Activated CD8-positive, alpha-beta memory T cell treated with anti-CD3 and anti-CD28 coated beads, Interleukin-2, amount 10 ng/mL, durations not matched to agents 7 days and 5 days (primary cell): Measurements from ENCODE around the gene KLHL20. TPM values are rescaled to one million over a fixed set of nuclear protein-coding genes. Genes with fewer than 3 reads are reported as not detected.
"Not testable (repeated sequence)": the region's sequence is repeated elsewhere in the genome, so short reads cannot be mapped to it uniquely, and the experiment has no call there.

Experiments used
- ATAC-seq: fragments of 150-1000 bp; cut with Tn5 transposase; one replicate; pipeline ENCODE4 v1.10.0; 2021; ENCODE audit warnings: moderate library complexity
- CTCF ChIA-PET: fragments of 350-600 bp; sonication (Branson Sonifier 250); formaldehyde crosslinking; loops from one replicate; lab custom pipeline; 2021; ENCODE audit warnings: antibody characterized with exemption; lab: Charles Lee
- DNase-seq: peaks from one replicate; pipeline ENCODE4 v3.0.0-alpha.2; 2020
- H3K27ac Mint-ChIP-seq: one replicate; pipeline ENCODE4 v1.8.0; 2021; ENCODE audit warnings: mild to moderate bottlenecking, mixed read lengths
- H3K27me3 Mint-ChIP-seq: one replicate; pipeline ENCODE4 v1.8.0; 2021; ENCODE audit warnings: mixed read lengths
- H3K36me3 Mint-ChIP-seq: one replicate; pipeline ENCODE4 v1.8.0; 2021; ENCODE audit warnings: mild to moderate bottlenecking, mixed read lengths
- H3K4me1 Mint-ChIP-seq: one replicate; pipeline ENCODE4 v1.8.0; 2021; ENCODE audit warnings: mixed read lengths
- H3K4me3 Mint-ChIP-seq: one replicate; pipeline ENCODE4 v1.8.0; 2021; ENCODE audit warnings: mild to moderate bottlenecking, moderate library complexity, mixed read lengths
- H3K9me3 Mint-ChIP-seq: one replicate; pipeline ENCODE4 v1.8.0; 2022; ENCODE audit warnings: low read depth, mixed read lengths
- total RNA-seq, 2 experiments: library from RNA; stranded (reverse); gene quantifications; one replicate each; pipeline ENCODE4 v1.2.3, GENCODE V29; 2021

Gene KLHL20
- total RNA-seq, 2 experiments from 2014 or later: 18.8 to 25.0 TPM

GRCh38 chr1:173768206-173768605, 53.4 kb downstream of the KLHL20 start:
- Mint-ChIP-seq H3K27ac (no peak overlapping the region), H3K4me1 (peaks cover 13% of the 10 kb centered on the region), H3K36me3 (peaks cover 41% of the 10 kb centered on the region), H3K9me3 (peaks cover 12% of the 10 kb centered on the region), H3K4me3 (no peak overlapping the region), H3K27me3 (no peaks in the 10 kb centered on the region)
- ATAC-seq (no peak), DNase-seq (no peak)
- CTCF ChIA-PET: no interaction called here

- H3K4me3 Mint-ChIP-seq: no peak overlapping the region
- peaks cover 36% of the 10 kb centered on the region for H3K36me3 Mint-ChIP-seq
- H3K27me3 Mint-ChIP-seq: no peaks in the 10 kb centered on the region
- DNase-seq (no peak), ATAC-seq (no peak)
- CTCF ChIA-PET: no interaction called here
- H3K27ac Mint-ChIP-seq: no peak overlapping the region
- peaks cover 8% of the 10 kb centered on the region for H3K9me3 Mint-ChIP-seq
- H3K4me1 Mint-ChIP-seq: peaks cover 13% of the 10 kb centered on the region
These were observed 54.0 kb downstream of the KLHL20 start for GRCh38 chr1:173768827-173769226.

DNA sequence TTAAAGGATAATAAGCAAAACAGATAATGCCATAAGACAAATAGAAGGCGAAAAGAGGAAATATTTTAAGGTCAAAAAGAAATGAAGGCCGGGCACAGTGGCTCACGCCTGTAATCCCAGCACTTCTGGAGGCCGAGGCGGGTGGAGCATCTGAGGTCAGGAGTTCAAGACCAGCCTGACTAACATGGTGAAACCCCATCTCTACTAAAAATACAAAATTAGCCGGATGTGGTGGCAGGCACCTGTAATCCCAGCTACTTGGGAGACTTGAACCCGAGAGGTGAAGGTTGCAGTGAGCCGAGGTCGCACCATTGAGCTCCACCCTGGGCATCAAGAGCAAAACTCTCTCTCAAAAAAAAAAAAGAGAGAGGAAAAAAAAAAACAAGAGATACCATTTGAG, 55.5 kb downstream of the KLHL20 start:
- DNase-seq, H3K27ac Mint-ChIP-seq, H3K27me3 Mint-ChIP-seq, H3K4me3 Mint-ChIP-seq, CTCF ChIA-PET, H3K9me3 Mint-ChIP-seq, ATAC-seq: not testable (repeated sequence)
- peaks cover 13% of the 10 kb centered on the region for H3K4me1 Mint-ChIP-seq
- peaks cover 32% of the 10 kb centered on the region for H3K36me3 Mint-ChIP-seq

DNA sequence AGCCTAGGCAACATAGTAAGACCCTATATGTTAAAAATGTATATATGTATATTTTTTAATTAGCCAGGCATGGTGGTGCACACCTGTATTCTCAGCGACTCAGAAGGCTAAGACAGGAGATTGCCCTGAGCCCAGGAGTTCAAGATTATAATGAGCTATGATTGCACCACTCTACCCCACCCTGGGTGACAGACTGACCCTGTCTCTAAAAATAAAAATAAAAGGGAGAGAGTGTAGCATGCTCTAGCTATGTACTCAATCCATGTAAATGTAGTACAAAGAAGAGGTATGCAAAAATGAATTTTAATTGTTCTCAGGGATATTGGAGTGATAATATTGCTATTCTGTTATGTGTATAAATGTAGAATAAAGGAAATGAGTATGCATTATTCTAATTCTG, 56.8 kb downstream of the KLHL20 start:
- ATAC-seq (no peak), DNase-seq (no peak)
- no peaks in the 10 kb centered on the region for H3K27me3 Mint-ChIP-seq
- no peak overlapping the region for H3K27ac Mint-ChIP-seq
- H3K36me3 Mint-ChIP-seq: peaks cover 39% of the 10 kb centered on the region
- no peak overlapping the region for H3K4me3 Mint-ChIP-seq
- H3K9me3 Mint-ChIP-seq: no peaks in the 10 kb centered on the region
- peaks cover 13% of the 10 kb centered on the region for H3K4me1 Mint-ChIP-seq
- CTCF ChIA-PET: no interaction called here

- CTCF ChIA-PET: no interaction called here
- ATAC-seq: no peak
- Mint-ChIP-seq H3K4me1 (peaks cover 1% of the 10 kb centered on the region), H3K27ac (no peak overlapping the region), H3K27me3 (no peaks in the 10 kb centered on the region), H3K4me3 (no peak overlapping the region), H3K9me3 (no peaks in the 10 kb centered on the region), H3K36me3 (peaks cover 50% of the 10 kb centered on the region)
- DNase-seq: no peak
These were observed 60.9 kb downstream of the KLHL20 start for GRCh38 chr1:173775578-173776226.

DNA sequence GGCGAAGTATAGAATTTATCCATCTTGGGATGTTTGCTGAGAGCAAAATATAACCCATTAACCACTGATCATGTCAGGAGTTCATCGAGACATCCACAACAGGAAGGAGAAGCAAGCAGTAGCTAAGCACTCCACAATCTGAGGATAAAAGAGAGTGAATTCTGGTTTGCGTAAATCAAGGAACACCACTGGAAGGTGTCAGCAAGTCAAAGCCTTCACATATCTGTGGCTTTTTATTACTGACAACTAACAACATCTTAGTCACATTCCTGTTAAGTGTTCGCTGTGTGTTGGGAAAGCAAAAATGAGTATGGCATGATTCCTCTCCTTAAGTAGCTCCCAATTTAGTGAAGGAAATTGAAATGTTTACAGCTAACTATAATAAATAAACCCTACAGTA, 65.2 kb downstream of the KLHL20 start:
- no peak overlapping the region for H3K27ac Mint-ChIP-seq
- H3K9me3 Mint-ChIP-seq: no peaks in the 10 kb centered on the region
- DNase-seq (no peak), ATAC-seq (no peak)
- peaks cover 2% of the 10 kb centered on the region for H3K4me1 Mint-ChIP-seq
- H3K36me3 Mint-ChIP-seq: peaks cover 63% of the 10 kb centered on the region
- CTCF ChIA-PET: interaction anchor here (0.9 kb wide), 1 partner anchor 350 kb away, joined by 3 read pairs; no protein-coding TSS in a partner anchor
- H3K4me3 Mint-ChIP-seq: no peak overlapping the region
- H3K27me3 Mint-ChIP-seq: no peaks in the 10 kb centered on the region

DNA sequence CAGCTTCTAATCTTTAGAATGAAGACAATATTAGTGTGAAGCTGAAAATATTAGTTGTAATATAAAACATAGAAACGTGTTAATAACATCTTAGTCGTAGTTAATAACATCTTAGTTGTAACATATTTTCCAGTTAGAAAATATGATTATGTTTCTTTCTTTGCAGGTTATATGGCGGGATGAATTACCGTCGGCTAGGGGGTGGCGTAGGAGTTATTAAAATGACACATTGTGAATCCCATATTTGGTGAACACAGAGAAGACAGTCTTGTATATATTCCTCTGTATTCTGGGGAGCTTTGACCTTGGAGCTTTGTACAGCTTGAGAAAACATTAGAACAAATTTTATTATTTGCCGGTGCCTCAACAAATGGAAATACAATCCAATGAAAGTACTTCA, 70.2 kb downstream of the KLHL20 start:
- Mint-ChIP-seq H3K27me3 (no peaks in the 10 kb centered on the region), H3K27ac (no peak overlapping the region), H3K4me1 (peaks cover 2% of the 10 kb centered on the region), H3K36me3 (peaks cover 34% of the 10 kb centered on the region), H3K4me3 (no peak overlapping the region), H3K9me3 (no peaks in the 10 kb centered on the region)
- no peak for ATAC-seq
- CTCF ChIA-PET: no interaction called here
- DNase-seq: no peak

- DNase-seq: no peak
- no peaks in the 10 kb centered on the region for H3K27me3 Mint-ChIP-seq
- H3K4me3 Mint-ChIP-seq: no peak overlapping the region
- no peak overlapping the region for H3K27ac Mint-ChIP-seq
- no peaks in the 10 kb centered on the region for H3K9me3 Mint-ChIP-seq
- H3K36me3 Mint-ChIP-seq: peaks cover 25% of the 10 kb centered on the region
- CTCF ChIA-PET: interaction anchor here (1.6 kb wide), 1 partner anchor 360 kb away, joined by 4 read pairs; no protein-coding TSS in a partner anchor
- ATAC-seq: no peak
- H3K4me1 Mint-ChIP-seq: no peaks in the 10 kb centered on the region
These were observed 75.1 kb downstream of the KLHL20 start for GRCh38 chr1:173789841-173790240.

- Mint-ChIP-seq H3K4me1 (no peaks in the 10 kb centered on the region), H3K27ac (no peak overlapping the region), H3K4me3 (no peak overlapping the region), H3K36me3 (peaks cover 48% of the 10 kb centered on the region), H3K9me3 (no peaks in the 10 kb centered on the region), H3K27me3 (no peaks in the 10 kb centered on the region)
- ATAC-seq (no peak), DNase-seq (no peak)
- CTCF ChIA-PET: no interaction called here
These were observed 83.3 kb downstream of the KLHL20 start for GRCh38 chr1:173798078-173798477.

- H3K27ac Mint-ChIP-seq, H3K9me3 Mint-ChIP-seq, ATAC-seq, H3K4me1 Mint-ChIP-seq, H3K4me3 Mint-ChIP-seq, DNase-seq, CTCF ChIA-PET, H3K27me3 Mint-ChIP-seq: not testable (repeated sequence)
- peaks cover 46% of the 10 kb centered on the region for H3K36me3 Mint-ChIP-seq
These were observed 85.2 kb downstream of the KLHL20 start for GRCh38 chr1:173799995-173800394.

GRCh38 chr1:173802961-173803360, 88.2 kb downstream of the KLHL20 start:
- CTCF ChIA-PET: no interaction called here
- H3K4me1 Mint-ChIP-seq: no peaks in the 10 kb centered on the region
- H3K36me3 Mint-ChIP-seq: peaks cover 45% of the 10 kb centered on the region
- H3K9me3 Mint-ChIP-seq: no peaks in the 10 kb centered on the region
- peak overlapping the region; percentile 26 for H3K27ac Mint-ChIP-seq
- H3K4me3 Mint-ChIP-seq: no peak overlapping the region
- no peaks in the 10 kb centered on the region for H3K27me3 Mint-ChIP-seq
- DNase-seq: no peak
- no peak for ATAC-seq

DNA sequence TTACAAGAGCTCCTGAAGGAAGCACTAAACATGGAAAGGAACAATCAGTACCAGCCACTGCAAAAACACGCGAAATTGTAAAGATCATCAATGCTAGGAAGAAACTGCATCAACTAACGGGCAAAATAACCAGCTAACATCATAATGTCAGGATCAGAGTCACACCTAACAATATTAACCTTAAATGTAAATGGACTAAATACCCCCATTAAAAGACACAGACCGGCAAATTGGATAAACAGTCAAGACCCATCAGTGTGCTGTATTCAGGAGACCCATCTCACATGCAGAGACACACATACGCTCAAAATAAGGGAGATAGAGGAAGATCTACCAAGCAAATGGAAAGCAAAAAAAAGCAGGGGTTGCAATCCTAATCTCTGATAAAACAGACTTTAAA, 98.9 kb downstream of the KLHL20 start:
- CTCF ChIA-PET, H3K27ac Mint-ChIP-seq, H3K9me3 Mint-ChIP-seq, H3K4me3 Mint-ChIP-seq, ATAC-seq, DNase-seq, H3K27me3 Mint-ChIP-seq: not testable (repeated sequence)
- Mint-ChIP-seq H3K4me1 (peaks cover 30% of the 10 kb centered on the region), H3K36me3 (peaks cover 77% of the 10 kb centered on the region)

DNA sequence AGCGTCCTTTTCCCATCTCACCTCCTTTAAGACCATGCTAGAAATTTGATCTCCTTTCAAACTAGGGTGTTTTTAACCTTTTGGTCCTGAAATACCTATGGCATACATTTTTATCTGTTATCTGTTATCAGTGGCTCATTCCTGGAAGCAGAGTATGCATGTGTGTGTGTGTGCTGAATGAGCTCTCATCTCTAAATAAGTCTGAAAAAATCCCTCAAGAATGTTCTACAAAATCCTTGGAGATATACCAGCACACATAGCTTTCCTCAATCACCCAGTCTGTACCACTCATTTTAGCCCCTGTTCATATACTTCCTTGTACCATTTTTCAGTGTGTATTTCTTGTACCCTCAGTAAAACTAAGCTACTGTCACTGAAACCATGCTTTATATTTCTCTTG, 103.7 kb downstream of the KLHL20 start:
- Mint-ChIP-seq H3K9me3 (no peaks in the 10 kb centered on the region), H3K36me3 (peaks cover 76% of the 10 kb centered on the region), H3K4me1 (peaks cover 56% of the 10 kb centered on the region), H3K27me3 (no peaks in the 10 kb centered on the region), H3K4me3 (no peak overlapping the region), H3K27ac (no peak overlapping the region)
- no peak for ATAC-seq
- CTCF ChIA-PET: interaction anchor here (0.6 to 1.9 kb wide), 2 partner anchors 10 to 27 kb away, joined by 3 to 4 read pairs; no protein-coding TSS in a partner anchor
- no peak for DNase-seq

DNA sequence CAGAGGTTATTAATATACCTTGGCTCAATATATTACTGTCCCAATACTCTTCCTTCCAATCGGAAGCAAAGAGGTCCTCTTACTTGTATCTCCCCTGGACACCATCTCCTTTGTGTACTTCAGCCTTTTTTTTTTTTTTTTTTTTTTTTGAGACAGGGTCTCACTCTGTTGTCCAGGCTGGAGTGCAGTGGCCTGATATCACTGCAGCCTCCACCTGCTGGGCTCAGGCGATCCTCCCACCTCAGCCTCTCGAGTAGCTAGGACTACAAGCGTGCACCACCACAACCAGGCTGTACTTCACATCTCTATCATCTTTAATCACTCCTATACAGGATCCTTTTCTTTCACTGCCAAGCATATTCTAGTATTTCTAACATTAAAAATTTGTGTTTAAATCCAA, 106.9 kb downstream of the KLHL20 start:
- CTCF ChIA-PET: interaction anchor here (1.6 kb wide), 1 partner anchor 28 kb away, joined by 5 read pairs; no protein-coding TSS in a partner anchor
- DNase-seq: no peak
- Mint-ChIP-seq H3K27me3 (no peaks in the 10 kb centered on the region), H3K4me1 (peaks cover 50% of the 10 kb centered on the region), H3K9me3 (no peaks in the 10 kb centered on the region), H3K27ac (no peak overlapping the region), H3K4me3 (no peak overlapping the region), H3K36me3 (peaks cover 51% of the 10 kb centered on the region)
- ATAC-seq: no peak
